ENCODE data around the gene DTD2.
"Not testable (repeated sequence)": the region's sequence is repeated elsewhere in the genome, so short reads cannot be mapped to it uniquely, and the experiment has no call there.

The DTD2 gene

DNA sequence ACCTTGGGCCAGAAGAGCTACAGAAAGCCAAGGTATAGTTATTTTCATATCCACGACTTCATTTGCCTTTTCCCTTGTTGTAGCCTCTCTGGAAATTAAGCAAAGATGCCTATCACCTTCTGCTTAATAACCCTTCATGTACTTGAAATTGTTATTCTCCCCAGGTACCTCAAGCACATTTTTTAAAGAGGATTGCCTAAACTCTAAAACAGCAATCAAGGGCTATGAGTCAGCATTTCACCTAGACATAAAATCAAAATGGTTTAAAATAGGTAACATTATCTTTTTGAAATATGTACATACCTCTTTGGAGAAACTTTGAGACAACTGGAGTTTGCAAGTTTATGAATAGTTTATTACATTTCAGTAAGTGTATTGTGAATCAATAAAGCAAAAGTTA is 11.6 kb downstream of the DTD2 start:
- DNase-seq, result no peak
- intact Hi-C loops (cut with DNase I), result no loop called here

DNA sequence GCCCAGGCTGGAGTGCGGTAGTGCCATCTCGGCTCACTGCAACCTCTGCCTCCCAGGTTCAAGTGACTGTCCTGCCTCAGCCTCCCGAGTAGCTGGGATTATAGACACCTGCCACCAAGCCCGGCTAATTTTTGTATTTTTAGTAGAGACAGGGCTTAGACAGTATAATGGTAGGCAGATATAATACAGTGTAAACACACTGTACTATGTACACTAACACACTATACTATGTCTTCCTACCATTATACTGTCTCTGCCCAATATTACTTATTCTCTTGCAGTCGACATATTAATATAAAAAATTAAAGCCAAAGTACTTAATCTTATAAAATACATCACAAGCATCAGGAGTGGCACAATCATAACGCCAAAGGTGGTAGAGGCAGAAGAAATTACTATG is 15.0 kb downstream of the DTD2 start:
- no peak for DNase-seq
- intact Hi-C loops (cut with DNase I), result no loop called here

DNA sequence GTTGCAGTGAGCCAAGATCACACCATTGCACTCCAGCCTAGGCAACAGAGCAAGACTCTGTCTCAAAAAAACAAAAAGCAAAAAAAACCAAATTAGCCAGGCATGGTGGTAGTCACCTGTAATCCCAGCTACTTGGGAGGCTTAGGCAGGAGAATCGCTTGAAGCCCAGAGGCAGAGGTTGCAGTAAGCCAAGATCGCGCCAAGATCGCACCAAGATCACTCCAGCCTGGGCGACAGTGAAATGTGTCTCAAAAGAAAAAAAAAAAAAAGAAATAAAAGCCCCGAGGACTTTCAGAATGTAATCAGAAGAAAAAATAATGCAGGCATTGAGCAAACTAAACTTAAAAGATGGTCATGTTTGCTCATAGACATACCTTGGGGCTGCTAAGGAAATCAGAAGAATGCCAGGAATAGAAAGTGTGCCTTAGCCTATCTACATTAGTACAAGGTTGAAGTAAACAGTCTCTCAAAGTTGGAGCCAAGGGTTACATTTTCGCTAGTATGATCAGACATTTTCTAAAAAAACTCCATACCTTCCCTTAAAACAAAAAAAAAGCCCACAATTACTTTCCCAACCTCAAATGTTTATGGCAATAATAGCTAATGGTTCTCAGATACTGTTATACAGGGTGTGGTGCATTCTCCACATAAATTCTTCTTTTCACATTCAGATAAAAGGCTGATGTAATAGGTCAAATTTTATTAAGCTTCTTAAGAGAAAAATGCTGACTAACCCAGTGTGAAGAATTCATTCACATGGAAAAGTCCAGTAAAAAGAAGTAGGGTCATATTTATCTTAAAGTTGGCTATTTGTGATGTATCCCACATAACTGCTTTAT is 15.8 kb downstream of the DTD2 start:
- no peak for DNase-seq
- intact Hi-C loops (cut with DNase I), result no loop called here

DNA sequence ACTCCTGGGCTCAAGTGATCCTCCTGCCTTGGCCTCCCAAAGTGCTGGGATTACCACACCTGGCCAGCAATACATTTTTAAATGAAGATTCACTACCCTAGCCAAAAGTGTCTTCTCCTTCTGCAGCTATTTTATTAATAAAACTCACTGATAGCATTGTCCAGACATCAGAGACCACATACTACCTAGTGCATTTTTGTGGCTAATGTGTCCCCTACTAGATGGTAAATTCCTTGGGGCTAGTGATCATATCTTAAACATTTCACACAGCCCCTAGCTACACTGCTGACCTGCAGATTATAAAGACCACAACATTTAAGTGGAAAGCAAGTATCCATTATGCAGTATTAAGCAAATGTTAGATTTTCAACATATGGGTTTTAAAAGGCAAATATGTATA is 17.0 kb downstream of the DTD2 start:
- intact Hi-C loops (cut with DNase I), result no loop called here
- DNase-seq, result no peak

DNA sequence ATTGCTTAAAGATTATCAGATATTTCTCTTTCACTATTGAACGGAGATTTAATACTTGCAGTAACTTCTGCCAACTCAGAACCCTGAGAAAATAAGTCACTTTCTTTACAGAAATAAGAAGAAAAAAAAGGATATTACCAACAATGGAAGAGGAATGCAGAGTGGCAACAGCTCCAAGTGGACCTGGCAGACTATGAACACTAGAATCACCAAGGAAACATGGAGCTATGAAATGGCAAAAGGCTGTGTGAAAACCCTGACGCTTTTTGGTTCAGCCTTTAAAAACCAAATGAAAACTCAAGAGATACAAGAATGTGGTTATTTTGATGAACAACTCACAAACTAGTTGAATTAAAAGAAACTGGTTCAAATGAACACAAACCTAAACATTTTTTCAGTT is 17.7 kb downstream of the DTD2 start:
- intact Hi-C loops (cut with DNase I), result no loop called here
- DNase-seq, result no peak

DNA sequence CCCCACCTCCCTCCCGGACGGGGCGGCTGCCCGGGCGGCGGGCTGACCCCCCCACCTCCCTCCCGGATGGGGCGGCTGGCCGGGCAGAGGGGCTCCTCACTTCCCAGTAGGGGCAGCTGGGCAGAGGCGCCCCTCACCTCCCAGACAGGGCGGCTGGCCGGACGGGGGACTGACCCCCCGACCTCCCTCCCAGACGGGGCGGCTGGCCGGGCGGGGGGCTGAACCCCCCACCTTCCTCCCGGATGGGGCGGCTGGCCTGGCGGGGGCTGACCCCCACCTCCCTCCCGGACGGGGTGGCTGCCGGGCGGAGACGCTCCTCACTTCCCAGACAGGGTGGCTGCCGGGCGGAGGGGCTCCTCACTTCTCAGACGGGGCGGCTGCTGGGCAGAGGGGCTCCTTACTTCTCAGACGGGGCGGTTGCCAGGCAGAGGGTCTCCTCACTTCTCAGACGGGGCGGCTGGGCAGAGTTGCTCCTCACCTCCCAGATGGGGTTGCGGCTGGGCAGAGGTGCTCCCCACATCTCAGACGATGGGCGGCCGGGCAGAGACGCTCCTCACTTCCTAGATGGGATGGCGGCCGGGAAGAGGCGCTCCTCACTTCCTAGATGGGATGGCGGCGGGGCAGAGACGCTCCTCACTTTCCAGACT is 20.1 kb downstream of the DTD2 start:
- intact Hi-C loops (cut with DNase I), result not testable (repeated sequence)
- peak in 1 of 10 donors; percentile 83 for DNase-seq

DNA sequence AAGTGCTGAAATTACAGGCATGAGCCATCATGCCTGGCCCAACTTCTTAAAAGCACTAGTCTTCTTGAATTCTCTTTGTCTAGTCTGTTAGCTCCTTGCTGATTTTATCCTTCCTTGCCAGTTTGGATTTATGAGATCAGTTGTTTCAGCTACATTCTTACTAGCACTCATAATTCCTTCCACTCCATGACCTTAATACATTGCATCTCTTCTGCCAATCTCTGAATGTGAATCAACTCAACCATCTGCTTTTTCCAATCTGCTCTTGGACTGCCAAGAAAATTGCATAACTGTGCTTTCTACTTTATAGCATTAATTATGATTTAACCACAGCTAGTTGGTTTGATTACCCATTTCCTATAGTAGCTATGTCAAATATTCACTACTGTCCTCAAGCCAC is 22.0 kb downstream of the DTD2 start:
- DNase-seq, result no peak

DNA sequence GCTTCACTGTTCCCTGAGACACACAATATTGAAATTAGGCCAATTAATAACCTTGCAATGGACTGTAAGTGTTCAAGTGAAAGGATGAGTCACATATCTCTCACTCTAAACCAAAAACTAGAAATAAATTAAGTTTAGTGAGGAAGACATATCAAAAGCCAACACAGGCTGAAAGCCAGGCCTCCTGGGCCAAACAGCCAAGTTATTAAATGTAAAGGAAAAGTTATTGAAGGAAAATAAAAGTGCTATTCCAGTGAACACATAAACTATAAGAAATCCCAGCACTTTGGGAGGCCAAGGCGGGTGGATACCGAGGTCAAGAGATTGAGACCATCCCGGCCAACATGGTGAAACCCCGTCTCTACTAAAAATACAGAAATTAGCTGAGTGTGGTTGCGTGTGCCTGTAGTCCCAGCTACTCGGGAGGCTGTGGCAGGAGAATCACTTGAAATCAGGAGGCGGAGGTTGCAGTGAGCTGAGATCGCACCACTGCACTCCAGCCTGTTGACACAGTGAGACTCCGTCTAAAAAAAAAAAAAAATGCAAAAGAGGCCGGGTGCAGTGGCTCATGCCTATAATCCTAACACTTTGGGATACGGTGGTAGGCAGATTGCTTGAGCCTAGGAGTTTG is 26.6 kb downstream of the DTD2 start:
- intact Hi-C loops (cut with DNase I), result no loop called here
- peak in 1 of 10 donors; percentile 52 for DNase-seq

More for the DNA sequence above, 22.0 kb downstream of the DTD2 start:
- intact Hi-C loops (cut with DNase I), result no loop called here

DNA sequence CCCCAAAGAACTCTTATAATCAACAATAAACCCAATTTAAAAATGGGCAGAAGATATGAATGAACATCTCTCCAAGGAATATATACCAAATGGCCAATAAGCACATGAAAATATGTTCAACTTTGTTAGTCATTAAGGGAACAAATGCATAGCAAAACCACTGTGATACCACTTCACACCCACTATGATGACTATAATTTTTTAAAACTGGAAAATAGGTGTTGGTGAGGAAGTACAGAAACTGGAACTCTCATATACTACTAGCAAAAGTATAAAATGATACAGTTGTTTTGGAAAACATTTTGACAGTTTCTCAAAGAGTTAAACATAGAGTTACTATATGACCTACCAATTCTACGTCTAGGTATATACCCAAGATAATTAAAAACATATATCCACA is 27.5 kb downstream of the DTD2 start:
- intact Hi-C loops (cut with DNase I), result no loop called here
- DNase-seq, result no peak

DNA sequence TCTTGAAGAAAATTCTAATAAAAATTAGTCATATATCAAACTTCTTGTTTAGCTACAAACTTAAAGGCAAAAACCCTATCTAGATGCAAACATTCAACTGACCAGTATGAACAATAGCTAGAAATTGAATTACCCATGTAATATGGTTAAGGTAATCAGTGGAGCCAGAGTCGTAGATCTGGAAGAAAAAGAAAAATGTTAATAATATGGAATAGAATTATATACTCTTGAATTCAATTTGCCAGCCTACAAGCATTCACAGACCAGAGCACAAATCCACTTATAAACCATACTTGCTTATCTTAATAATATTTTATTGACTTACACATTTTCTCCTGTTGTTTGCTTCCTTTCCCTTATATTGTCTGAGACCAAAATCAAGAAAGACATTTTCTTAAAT is 29.3 kb downstream of the DTD2 start:
- no peak for DNase-seq
- intact Hi-C loops (cut with DNase I), result no loop called here

DNA sequence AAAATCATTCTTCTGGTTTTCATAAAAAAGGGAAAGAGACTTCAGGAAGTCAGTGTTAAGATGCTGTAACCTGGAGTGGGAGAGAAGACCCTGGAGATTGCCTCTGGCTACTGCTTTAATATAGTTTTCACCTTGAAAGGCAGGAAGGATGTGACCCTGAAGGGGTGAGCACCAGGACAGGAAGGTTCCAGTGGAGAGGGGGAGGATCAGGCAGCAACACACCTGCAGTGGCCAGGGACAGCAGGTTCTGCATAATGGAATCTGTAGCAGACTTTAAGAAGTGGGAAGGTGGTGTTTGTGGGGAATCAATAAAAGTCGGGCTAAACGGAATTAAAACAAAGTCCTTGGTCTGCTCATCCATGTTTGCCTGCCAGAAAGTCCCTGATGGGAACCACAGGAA is 30.6 kb downstream of the DTD2 start:
- intact Hi-C loops (cut with DNase I), result no loop called here
- DNase-seq, result no peak

DNA sequence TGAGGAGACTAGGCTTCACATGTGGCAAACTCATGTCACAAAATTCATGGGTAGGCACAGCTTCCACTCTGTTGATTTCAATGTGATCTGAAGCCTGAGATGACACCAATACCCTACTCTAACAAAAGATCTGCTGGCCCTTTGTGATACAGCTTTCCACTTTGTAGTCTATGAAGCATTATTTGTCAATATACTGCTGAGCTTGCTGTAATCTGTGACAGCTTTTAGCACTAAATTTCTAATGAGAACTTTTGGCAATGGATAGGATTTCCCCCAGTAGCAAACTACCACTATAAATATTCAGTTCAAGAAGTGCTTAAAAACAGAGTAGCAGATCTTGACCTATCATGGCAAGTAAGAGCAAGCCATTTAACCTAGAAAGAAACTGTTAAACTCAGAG is 31.4 kb downstream of the DTD2 start:
- intact Hi-C loops (cut with DNase I), result no loop called here
- DNase-seq, result no peak

DNA sequence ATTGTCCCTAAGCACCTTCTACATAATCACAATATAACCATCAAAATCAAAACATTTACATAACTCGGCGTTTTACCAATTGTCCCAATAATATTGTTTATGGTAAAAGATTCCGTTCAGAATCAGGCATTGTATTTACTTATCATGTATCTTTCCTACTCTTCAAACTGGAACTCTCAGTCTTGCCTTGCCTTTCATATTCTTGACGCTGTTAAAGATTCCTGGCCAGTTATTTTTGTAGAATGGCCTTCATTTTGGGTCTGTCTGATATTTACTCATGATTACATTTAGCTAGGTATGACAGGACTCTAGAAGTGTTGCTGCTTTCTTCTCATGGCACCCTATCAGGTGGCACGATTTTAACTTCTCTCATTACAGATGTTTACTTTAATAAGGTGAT is 36.1 kb downstream of the DTD2 start:
- intact Hi-C loops (cut with DNase I), result loop anchor here (2.0 kb wide), 1 partner anchor 36 kb away; the partner anchor contains the start of gene DTD2
- DNase-seq, result no peak

DNA sequence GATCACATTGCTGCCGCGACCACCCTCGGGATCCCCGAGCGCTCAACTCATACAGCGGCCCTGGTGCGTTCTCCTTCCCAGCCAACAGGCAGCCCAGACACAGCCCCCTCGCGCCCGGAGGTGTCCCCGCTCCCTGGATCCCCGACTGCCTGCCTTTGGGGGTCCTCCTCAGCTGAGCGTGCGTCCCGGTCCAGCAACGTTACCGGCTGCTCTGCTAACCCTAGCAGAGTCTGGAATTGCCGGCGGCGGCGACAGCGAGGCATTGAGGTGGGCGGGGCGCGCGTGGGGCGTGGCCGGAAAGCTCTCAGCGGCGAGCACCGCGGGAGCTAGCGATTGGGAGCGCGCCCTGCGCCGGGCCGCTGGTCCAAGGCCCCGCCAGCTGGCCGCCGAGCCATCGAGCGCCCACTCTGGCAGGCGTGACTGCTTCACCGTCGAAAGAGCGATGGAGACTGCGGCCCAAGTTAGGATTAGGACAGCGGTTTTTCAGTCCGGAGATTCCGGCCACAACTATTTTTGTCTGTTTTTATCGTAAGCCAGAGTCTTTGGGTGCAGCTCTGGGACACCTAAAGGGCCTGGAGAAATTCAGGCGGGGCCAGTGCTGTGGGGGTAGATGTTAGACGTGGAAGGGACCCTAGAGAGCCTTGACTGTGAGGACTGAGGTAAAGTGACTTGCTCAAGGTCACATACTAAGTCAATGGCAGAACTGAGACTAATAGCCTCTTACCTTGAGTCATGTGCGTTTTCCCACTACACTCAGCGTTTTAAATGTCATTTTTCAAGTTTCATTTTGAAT is 36.8 kb downstream of the DTD2 start, which contains the start of gene HEATR5A:
HEATR5A (minus strand) TSS at position 232 of the 793 bp plus-strand sequence. CDS start 17,575 bp downstream, outside the sequence.
- intact Hi-C loops (cut with DNase I), result loop anchor here (2.0 kb wide), 1 partner anchor 36 kb away; the partner anchor contains the start of gene DTD2

DNA sequence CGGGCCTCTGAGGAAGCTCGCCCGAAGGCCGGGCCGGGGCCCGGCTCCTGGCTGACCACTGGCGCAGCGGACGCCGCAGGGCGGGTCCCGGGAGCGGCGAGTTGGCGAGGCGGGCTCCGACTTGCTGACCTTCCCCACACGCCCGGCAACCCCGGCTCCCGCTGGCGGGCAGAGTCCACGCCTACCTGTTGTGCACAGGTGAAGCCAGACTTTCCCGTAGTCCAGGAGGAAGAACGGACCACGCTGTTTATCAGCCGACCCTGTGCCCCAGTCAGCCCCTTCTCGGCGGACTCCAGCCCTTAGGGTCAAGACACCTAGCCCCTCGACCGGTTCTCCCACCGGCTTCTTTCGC is 37.4 kb downstream of the DTD2 start:
- intact Hi-C loops (cut with DNase I), result loop anchor here (2.0 kb wide), 1 partner anchor 37 kb away; the partner anchor contains the start of gene DTD2

More for the DNA sequence above, 36.8 kb downstream of the DTD2 start, which contains the start of gene HEATR5A:
- DNase-seq, result peak; percentile 90 to 99 (median 94)

DNA sequence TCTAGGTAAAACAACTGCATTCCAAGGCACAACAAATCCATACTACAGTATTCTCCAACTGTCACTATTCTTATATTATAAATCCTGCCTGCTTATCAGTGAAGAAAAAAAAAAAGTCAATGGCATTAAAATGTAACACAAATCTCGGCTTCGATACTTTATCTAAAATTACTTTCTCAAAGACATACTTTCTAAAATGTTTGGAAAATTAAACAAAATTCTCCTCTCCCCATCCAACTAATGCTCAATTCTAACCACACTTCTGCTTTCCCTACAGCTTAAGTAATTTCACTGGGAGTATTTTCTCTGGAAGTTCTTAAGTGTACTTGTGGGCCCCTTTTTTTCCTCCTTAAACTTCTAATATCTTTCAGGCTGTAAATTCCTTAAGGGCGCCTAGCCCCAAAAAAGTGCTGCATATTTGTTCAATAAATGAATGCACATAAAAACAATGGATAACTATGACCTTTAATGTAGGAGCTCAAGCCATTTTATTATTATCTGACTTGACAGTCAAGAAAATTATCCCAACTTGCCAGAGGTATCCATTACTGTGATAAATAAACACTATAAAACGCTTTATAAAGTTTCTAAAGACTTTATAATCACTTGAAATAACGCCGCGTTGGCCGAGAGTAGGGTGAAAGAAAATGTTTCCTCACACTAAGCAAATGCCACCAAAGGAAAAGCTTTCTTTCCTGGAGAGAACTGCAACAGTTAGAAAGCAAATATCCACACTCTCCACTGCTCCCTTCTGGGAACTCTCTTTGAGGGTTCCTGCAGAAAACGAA is 37.9 kb downstream of the DTD2 start:
- no peak for DNase-seq
- intact Hi-C loops (cut with DNase I), result no loop called here

More for the DNA sequence above, 37.4 kb downstream of the DTD2 start:
- peak in 8 of 10 donors; percentile 14 to 90 (median 37) for DNase-seq

DNA sequence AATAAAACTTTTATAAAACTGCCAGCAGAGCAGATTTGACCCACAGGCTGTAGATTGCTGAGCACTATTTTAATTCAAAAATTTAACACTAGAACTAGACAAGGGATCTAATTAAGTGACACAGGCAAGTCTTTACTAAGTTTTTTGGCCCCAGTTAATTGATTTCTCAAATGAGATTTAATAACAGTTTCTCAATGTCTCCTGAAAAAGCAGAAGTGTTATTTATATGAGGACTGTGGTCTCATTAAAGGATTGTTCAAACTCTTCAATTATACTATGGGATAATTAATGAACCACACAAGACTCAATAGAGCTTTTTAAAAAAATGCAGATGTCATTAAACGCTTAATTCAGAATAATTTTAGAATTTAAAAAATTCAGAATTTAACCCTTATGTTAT is 38.9 kb downstream of the DTD2 start:
- no peak for DNase-seq
- intact Hi-C loops (cut with DNase I), result no loop called here

DNA sequence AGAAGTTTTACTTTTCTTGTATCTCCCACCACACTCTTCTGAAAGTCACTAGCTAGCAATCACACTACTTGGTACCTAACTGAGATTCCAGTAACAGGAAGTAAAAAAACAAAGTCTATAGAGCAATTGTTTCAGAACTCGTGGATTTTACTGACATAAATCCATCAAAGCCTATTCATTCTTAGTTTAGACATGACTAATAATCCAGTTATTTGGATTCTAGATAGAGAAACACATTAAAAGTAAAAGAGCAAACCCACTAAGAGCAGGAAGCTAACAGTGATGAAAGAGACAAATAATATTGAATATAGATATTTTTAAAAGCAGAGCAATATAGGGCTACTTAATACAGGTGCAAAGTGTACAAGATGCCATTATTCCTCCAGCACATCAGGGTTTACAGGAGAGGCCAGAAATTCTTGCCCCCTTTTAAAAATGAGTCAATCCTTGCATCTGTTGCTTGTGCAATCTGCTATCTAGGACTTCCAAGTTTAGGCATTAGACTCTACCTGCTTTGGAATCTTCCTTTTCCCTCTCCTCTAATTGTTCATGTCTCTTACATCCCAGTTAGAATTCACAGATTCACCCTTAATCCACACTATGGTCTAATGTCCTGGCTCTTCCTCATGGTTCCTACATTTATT is 43.0 kb downstream of the DTD2 start:
- no peak for DNase-seq
- intact Hi-C loops (cut with DNase I), result no loop called here

DNA sequence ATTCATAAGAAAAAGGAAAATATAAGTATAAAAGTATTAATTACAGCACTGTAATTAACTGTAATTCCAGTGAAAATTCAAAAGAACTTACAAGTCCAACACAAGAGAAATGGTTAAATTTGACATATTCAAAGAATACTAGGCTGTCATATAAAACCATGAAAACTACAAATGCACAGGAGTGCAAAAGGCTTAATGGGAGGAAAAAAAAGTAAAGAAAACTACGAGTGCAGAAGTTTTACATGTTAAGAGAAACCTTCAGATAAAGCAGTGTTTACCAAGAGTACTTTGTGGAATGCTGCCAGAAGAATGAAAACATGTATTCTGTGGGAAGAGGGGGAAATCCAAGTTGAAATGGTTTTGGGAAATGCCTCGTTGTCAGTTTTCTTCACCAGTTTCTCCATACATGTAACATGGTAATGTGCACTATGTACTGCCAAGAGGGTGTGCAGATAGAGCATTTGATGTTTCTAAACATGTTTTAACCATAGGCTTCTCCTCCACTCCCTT is 46.0 kb downstream of the DTD2 start:
- no peak for DNase-seq
- intact Hi-C loops (cut with DNase I), result no loop called here
